SIG-M5 (cell line): ENCODE results near the gene ADGRF5.

Experiments used
- DNase-seq: peaks from one replicate; lab custom pipeline; 2025; lab: John Stamatoyannopoulos, UW

ADGRF5 gene

DNA sequence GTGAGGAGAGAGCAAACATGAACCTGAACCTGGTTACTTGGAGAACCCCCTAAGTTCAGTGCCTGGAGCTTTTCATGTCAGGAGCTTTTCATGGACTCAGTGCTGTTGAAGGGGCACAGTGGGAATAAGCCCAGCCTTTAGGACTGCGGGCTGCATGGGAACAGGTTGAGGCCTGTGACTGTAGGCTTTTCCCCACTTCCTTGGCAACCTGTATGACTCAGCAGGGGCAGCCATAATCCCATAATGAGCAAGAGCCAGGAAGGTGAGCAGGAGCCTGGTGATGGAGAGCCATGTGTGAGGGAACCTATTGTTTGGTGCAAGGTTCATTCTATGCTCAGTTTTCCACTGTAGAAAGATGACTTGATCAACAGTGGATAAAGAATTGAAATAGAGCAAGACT lies 105.1 kb downstream of the ADGRF5 start:
- DNase-seq = no peak

DNA sequence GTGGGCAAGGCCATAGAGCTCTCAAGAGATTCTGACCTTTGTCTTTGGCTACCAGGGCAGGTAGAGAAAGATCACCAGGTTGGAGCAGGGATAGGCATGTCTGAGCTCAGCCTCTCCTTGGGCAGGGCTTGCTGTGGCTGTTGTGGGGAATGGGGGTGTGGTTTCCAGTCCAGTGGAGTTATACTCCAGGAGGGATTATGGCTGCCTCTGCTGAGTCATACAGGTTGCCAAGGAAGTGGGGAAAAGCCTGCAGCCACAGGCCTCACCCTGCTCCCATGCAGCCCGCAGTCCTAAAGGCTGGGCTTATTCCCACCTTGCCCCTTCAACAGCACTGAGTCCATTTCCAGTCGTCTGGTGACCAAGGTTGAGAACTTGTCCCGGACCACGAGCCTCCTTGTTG lies 106.6 kb downstream of the ADGRF5 start:
- DNase-seq = no peak

DNA sequence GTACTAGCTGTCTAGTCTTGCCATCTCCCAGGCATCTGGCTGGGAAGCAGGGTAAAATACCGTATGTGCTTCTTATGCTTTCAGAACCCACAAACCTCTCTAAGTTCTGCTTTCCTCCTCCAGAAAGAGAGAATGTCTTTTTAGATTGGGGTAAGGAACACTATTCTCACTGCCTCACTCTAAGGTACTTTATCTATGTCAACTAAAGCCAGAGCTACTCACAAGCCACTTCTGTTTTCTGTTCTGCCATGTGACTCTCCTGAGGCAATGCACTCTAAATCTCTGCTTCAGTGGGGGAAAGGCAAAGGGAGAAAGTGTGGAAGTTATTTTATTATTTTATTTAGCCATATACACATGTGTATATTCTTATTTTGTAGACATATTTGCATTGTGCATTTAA lies 112.9 kb downstream of the ADGRF5 start:
- DNase-seq = no peak
